Mesendoderm (in vitro differentiated cells): ENCODE measurements around the gene NUCB2.
"Not testable (repeated sequence)": the region's sequence is repeated elsewhere in the genome, so short reads cannot be mapped to it uniquely, and the experiment has no call there.

Source experiments
- DNase-seq: peaks from one replicate; pipeline ENCODE4 v3.0.0; 2013
- H2AK5ac ChIP-seq: 2 replicates; pipeline ENCODE4 v1.6.1; 2013; ENCODE audit warnings: low read length, inconsistent platforms
- H2BK120ac ChIP-seq: 2 replicates; pipeline ENCODE4 v1.6.1; 2013; ENCODE audit warnings: low read depth, mild to moderate bottlenecking, low read length, moderate library complexity, mixed read lengths
- H2BK15ac ChIP-seq: replicated peaks from 2 replicates; pipeline ENCODE4 v1.6.1; 2013; ENCODE audit warnings: low read depth, mild to moderate bottlenecking, moderate library complexity
- H2BK5ac ChIP-seq: 2 replicates; pipeline ENCODE4 v1.6.1; 2013; ENCODE audit warnings: low read length, inconsistent platforms
- H3K18ac ChIP-seq: 2 replicates; pipeline ENCODE4 v1.6.1; 2013; ENCODE audit warnings: mild to moderate bottlenecking, low read length, mixed read lengths
- H3K23ac ChIP-seq: one replicate; pipeline ENCODE4 v1.6.1; 2013; ENCODE audit warnings: low read length
- H3K27ac ChIP-seq: 2 replicates; pipeline ENCODE4 v1.5.1; 2013; ENCODE audit warnings: low read depth, mild to moderate bottlenecking, inconsistent platforms, low read length, moderate library complexity
- H3K27me3 ChIP-seq: 2 replicates; pipeline ENCODE4 v1.6.1; 2013; ENCODE audit warnings: low read length, control low read depth, mild to moderate bottlenecking, inconsistent platforms; ENCODE audit not compliant: insufficient read depth, poor library complexity
- H3K36me3 ChIP-seq: 2 replicates; pipeline ENCODE4 v1.6.1; 2013; ENCODE audit warnings: low read length, inconsistent platforms; ENCODE audit not compliant: control insufficient read depth, insufficient read depth
- H3K4ac ChIP-seq: one replicate; pipeline ENCODE4 v1.6.1; 2013; ENCODE audit warnings: low read depth, mild to moderate bottlenecking, low read length, moderate library complexity
- H3K4me1 ChIP-seq: 2 replicates; pipeline ENCODE4 v1.6.1; 2013; ENCODE audit warnings: low read depth, low read length, inconsistent platforms; ENCODE audit not compliant: control insufficient read depth
- H3K4me2 ChIP-seq: 2 replicates; pipeline ENCODE4 v1.6.1; 2013; ENCODE audit warnings: low read length
- H3K4me3 ChIP-seq: 2 replicates; pipeline ENCODE4 v1.5.1; 2013; ENCODE audit warnings: mild to moderate bottlenecking, low read length
- H3K56ac ChIP-seq: one replicate; pipeline ENCODE4 v1.6.1; 2013; ENCODE audit warnings: low read length
- H3K79me1 ChIP-seq: 2 replicates; pipeline ENCODE4 v1.6.1; 2013; ENCODE audit warnings: low read length, inconsistent platforms
- H3K79me2 ChIP-seq: 2 replicates; pipeline ENCODE4 v1.6.1; 2013; ENCODE audit warnings: mild to moderate bottlenecking, low read length; ENCODE audit not compliant: control insufficient read depth, insufficient read depth
- H3K9ac ChIP-seq: 2 replicates; pipeline ENCODE4 v1.6.1; 2013; ENCODE audit warnings: low read length, inconsistent platforms
- H4K5ac ChIP-seq: one replicate; pipeline ENCODE4 v1.6.1; 2013; ENCODE audit warnings: low read length
- H4K8ac ChIP-seq: one replicate; pipeline ENCODE4 v1.6.1; 2013; ENCODE audit warnings: low read depth, mild to moderate bottlenecking, control low read depth, low read length, moderate library complexity
- WGBS: extraction: QIAGEN DNeasy Blood & Tissue Kit; methylation state at CpG from one replicate; pipeline ENCODE4 v1.1.7; 2013; ENCODE audit warnings: low lambda C conversion rate, missing lambda C conversion rate; ENCODE audit not compliant: insufficient coverage; ENCODE audit errors: extremely low coverage; 5-methylcytosine and 5-hydroxymethylcytosine counted together

Gene NUCB2

DNA sequence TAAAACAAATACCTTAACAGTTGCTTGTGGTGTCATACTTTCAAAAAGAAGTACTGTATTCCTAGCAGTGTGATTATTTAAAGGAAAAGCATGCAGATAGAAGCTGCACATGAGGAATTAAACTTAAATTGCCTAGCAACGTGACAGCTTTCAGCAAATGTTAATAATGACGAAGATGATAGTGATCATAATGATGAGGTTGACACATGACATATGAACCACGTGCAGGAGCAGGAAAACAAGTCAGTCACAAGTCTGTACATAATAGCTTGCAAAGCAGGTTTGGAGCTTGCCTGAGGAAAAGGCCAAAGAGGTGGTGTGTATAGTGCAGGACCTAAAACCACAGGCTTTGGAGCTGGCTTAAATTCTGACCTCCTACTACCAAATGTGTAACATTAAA lies 38.2 kb upstream of the NUCB2 start:
- H3K4ac ChIP-seq = no peak overlapping the region
- WGBS = no CpG with 5 or more reads among the region's 3 CpGs

DNA sequence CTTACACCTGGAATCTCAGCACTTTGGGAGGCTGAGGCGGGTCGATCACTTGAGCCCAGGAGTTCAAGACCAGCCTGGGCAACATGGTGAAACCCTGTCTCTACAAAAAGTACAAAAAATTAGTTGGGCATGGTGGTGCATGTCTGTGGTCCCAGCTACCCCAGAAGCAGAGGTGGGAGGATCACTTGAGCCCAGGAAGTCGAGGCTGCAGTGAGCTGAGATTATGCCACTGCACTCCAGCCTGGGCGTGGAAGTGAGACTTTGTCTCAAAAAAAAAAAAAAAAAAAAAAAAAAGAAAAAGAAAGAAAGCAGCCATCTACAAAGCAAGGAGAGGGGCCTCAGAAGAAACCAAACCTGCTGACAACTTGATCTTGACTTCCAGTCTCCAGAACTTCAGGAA lies 36.6 kb upstream of the NUCB2 start:
- not testable (repeated sequence) for H3K79me2 ChIP-seq, H3K27me3 ChIP-seq, H3K9ac ChIP-seq, H3K4ac ChIP-seq, H3K4me1 ChIP-seq, H2BK120ac ChIP-seq, H4K5ac ChIP-seq, H3K79me1 ChIP-seq, H3K23ac ChIP-seq, H3K36me3 ChIP-seq, H2AK5ac ChIP-seq, H3K56ac ChIP-seq, DNase-seq, H4K8ac ChIP-seq, H3K4me3 ChIP-seq, H3K4me2 ChIP-seq, H3K18ac ChIP-seq, H2BK5ac ChIP-seq, H3K27ac ChIP-seq, H2BK15ac ChIP-seq
- no CpG with 5 or more reads among the region's 4 CpGs for WGBS

More for the DNA sequence above, 38.2 kb upstream of the NUCB2 start:
- H4K5ac ChIP-seq = no peak overlapping the region
- H3K4me1 ChIP-seq = no peaks in the 10 kb centered on the region
- no peak overlapping the region for H2BK15ac ChIP-seq
- no peak overlapping the region for H2BK120ac ChIP-seq
- H3K4me3 ChIP-seq = no peak overlapping the region
- no peak overlapping the region for H3K4me2 ChIP-seq
- no peaks in the 10 kb centered on the region for H3K79me2 ChIP-seq
- no peak overlapping the region for H3K23ac ChIP-seq
- no peak overlapping the region for H2AK5ac ChIP-seq
- no peak overlapping the region for H3K18ac ChIP-seq
- H3K56ac ChIP-seq = no peak overlapping the region
- no peaks in the 10 kb centered on the region for H3K36me3 ChIP-seq
- no peaks in the 10 kb centered on the region for H3K79me1 ChIP-seq
- H2BK5ac ChIP-seq = no peak overlapping the region
- H3K9ac ChIP-seq = no peak overlapping the region
- no peak for DNase-seq
- no peak overlapping the region for H3K27ac ChIP-seq
- no peaks in the 10 kb centered on the region for H3K27me3 ChIP-seq
- no peak overlapping the region for H4K8ac ChIP-seq

DNA sequence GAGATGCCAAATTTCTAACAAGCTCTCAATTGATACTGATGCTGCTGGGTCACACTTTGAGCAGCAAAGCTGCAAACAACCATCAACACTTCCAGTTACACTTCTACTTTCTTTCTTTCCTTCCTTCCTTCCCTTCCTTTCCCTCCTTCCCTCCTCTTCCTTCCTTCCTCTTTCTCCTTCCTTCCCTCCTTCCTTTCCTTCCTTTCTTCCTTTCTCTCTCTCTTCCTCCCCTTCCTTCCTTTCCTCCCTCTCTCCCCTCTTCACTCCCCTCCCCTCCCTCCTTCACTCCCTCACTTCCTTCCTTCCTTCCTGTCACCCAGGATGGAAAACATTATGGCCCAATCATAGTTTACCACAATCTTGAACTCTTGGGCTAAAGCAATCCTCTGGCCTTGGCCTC lies 35.8 kb upstream of the NUCB2 start:
- H2BK120ac ChIP-seq = no peak overlapping the region
- no peak overlapping the region for H3K4ac ChIP-seq
- H3K18ac ChIP-seq = no peak overlapping the region
- H2AK5ac ChIP-seq = no peak overlapping the region
- no peak overlapping the region for H3K23ac ChIP-seq
- H3K9ac ChIP-seq = no peak overlapping the region
- H3K4me1 ChIP-seq = no peaks in the 10 kb centered on the region
- H4K5ac ChIP-seq = no peak overlapping the region
- H3K56ac ChIP-seq = no peak overlapping the region
- no peaks in the 10 kb centered on the region for H3K27me3 ChIP-seq
- H3K4me3 ChIP-seq = no peak overlapping the region
- no peaks in the 10 kb centered on the region for H3K36me3 ChIP-seq
- no peak overlapping the region for H3K4me2 ChIP-seq
- no peaks in the 10 kb centered on the region for H3K79me1 ChIP-seq
- no peak overlapping the region for H2BK5ac ChIP-seq
- no peaks in the 10 kb centered on the region for H3K79me2 ChIP-seq
- no peak overlapping the region for H3K27ac ChIP-seq
- no peak overlapping the region for H4K8ac ChIP-seq
- no peak overlapping the region for H2BK15ac ChIP-seq
- no peak for DNase-seq

DNA sequence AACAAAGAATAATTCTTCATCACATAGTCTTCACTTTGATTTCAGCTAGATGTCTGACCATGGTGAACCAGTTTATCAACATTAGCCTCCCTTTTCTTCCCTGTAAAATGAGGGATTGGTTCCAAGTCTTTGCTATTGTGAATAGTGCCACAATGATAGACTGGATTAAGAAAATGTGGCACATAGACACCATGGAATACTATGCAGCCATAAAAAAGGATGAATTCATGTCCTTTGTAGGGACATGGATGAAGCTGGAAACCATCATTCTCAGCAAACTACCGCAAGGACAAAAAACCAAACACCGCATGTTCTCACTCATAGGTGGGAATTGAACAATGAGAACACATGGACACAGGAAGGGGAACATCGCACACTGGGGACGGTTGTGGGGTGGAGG lies 33.6 kb upstream of the NUCB2 start:
- not testable (repeated sequence) for H3K36me3 ChIP-seq, H4K5ac ChIP-seq, H3K27me3 ChIP-seq, H2BK15ac ChIP-seq, H3K4me1 ChIP-seq, H3K4me2 ChIP-seq, H3K4me3 ChIP-seq, H3K23ac ChIP-seq, H3K79me1 ChIP-seq, H3K79me2 ChIP-seq, H2BK120ac ChIP-seq, H3K4ac ChIP-seq, DNase-seq, H2AK5ac ChIP-seq, H3K27ac ChIP-seq, H3K56ac ChIP-seq, H4K8ac ChIP-seq, H3K18ac ChIP-seq, H3K9ac ChIP-seq, H2BK5ac ChIP-seq
- WGBS = no CpG with 5 or more reads among the region's 4 CpGs

DNA sequence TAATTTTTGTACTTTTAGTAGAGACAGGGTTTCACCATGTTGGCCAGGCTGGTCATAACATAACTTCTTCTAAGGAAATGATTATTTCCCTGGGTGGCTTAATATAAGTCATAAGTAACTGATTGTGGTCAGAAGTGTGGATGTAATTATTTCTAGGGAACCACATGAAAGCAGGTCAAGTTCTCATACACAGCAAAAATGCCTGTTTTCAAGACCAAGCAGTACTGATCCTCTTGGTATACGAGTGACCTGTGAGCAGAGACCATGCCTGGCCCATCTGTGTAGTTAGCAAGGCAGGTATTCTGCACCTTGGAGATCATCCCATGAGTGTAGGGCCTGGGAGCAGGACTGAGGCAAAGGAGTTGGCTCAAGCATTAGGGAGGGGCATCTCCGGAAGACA lies 32.5 kb upstream of the NUCB2 start:
- Histone ChIP-seq H3K23ac (no peak overlapping the region), H3K56ac (no peak overlapping the region), H3K27ac (no peak overlapping the region), H3K18ac (no peak overlapping the region), H2BK120ac (no peak overlapping the region), H3K4me1 (no peaks in the 10 kb centered on the region), H2AK5ac (no peak overlapping the region), H2BK5ac (no peak overlapping the region), H4K8ac (no peak overlapping the region), H3K9ac (no peak overlapping the region), H3K79me2 (no peaks in the 10 kb centered on the region), H2BK15ac (no peak overlapping the region), H3K36me3 (no peaks in the 10 kb centered on the region), H3K4ac (no peak overlapping the region), H4K5ac (no peak overlapping the region), H3K4me3 (no peak overlapping the region), H3K79me1 (no peaks in the 10 kb centered on the region), H3K27me3 (no peaks in the 10 kb centered on the region), H3K4me2 (no peak overlapping the region)
- DNase-seq = no peak
- no CpG with 5 or more reads among the region's 2 CpGs for WGBS

DNA sequence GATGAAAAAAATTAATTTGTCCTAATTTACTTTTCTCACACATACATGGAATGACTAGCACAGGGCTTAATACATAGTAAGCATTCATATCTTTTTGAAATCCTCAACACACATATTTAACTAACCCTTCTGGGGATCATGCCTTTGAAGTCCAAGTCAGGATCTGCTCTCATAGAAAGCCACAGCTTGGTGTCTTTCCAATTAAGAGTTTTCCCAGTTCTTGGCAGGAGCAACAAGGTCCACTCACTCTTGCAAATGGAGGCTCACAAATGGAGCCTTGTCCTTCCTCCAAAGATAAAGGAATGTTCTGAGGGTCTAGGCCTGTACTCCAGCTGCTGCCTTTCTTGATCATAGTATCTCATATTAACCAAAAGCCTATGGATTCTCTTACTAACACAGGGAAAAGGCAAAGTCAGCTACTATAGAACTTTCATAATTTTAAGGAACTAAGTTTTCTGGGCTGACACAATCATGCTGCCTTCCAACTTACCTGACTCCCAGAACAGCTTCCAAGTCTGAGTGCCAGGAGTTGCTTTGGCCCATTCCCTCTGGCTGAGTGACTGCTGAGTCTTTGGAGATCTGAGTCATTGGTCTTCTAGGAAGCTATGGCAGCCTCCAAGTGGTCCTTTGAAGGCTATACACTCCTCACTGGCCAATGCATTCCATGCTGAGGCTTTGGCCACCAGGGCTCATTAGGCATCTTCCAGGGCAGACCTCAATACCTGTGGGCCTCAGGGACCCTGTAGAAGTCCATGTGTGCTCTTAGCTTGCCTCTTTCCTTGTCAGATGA lies 25.8 kb upstream of the NUCB2 start:
- H3K4me3 ChIP-seq = no peak overlapping the region
- H2BK120ac ChIP-seq = no peak overlapping the region
- no peaks in the 10 kb centered on the region for H3K79me2 ChIP-seq
- no peak overlapping the region for H2BK5ac ChIP-seq
- no peaks in the 10 kb centered on the region for H3K36me3 ChIP-seq
- H4K8ac ChIP-seq = no peak overlapping the region
- H2AK5ac ChIP-seq = no peak overlapping the region
- H3K56ac ChIP-seq = no peak overlapping the region
- H4K5ac ChIP-seq = no peak overlapping the region
- peak; percentile 7 for DNase-seq
- no peaks in the 10 kb centered on the region for H3K4me1 ChIP-seq
- no peak overlapping the region for H3K18ac ChIP-seq
- no peak overlapping the region for H3K9ac ChIP-seq
- no peak overlapping the region for H3K23ac ChIP-seq
- no peak overlapping the region for H2BK15ac ChIP-seq
- H3K79me1 ChIP-seq = no peaks in the 10 kb centered on the region
- no peak overlapping the region for H3K27ac ChIP-seq
- no peak overlapping the region for H3K4ac ChIP-seq
- H3K4me2 ChIP-seq = no peak overlapping the region
- H3K27me3 ChIP-seq = no peaks in the 10 kb centered on the region
